Measurements from ENCODE around the gene SDCBP2.

SDCBP2 gene

GRCh38 chr20:1278993-1279392 is 49.9 kb downstream of the SDCBP2 start:
- no peak overlapping the region for H2AFZ ChIP-seq (ENCODE audit: low read depth)
- H3K27me3 ChIP-seq (ENCODE audit: insufficient read depth, low read depth), result no peaks in the 10 kb centered on the region
- no peak overlapping the region for H3K27ac ChIP-seq
- no peak overlapping the region for H3K4me2 ChIP-seq
- no peaks in the 10 kb centered on the region for H3K4me1 ChIP-seq (ENCODE audit: low read depth, poor library complexity, severe bottlenecking)
- H3K9ac ChIP-seq, result no peak overlapping the region
- H4K20me1 ChIP-seq (ENCODE audit: insufficient read depth), result no peaks in the 10 kb centered on the region
- no peaks in the 10 kb centered on the region for H3K36me3 ChIP-seq (ENCODE audit: insufficient read depth)
- TF ChIP-seq, protein P1, sequence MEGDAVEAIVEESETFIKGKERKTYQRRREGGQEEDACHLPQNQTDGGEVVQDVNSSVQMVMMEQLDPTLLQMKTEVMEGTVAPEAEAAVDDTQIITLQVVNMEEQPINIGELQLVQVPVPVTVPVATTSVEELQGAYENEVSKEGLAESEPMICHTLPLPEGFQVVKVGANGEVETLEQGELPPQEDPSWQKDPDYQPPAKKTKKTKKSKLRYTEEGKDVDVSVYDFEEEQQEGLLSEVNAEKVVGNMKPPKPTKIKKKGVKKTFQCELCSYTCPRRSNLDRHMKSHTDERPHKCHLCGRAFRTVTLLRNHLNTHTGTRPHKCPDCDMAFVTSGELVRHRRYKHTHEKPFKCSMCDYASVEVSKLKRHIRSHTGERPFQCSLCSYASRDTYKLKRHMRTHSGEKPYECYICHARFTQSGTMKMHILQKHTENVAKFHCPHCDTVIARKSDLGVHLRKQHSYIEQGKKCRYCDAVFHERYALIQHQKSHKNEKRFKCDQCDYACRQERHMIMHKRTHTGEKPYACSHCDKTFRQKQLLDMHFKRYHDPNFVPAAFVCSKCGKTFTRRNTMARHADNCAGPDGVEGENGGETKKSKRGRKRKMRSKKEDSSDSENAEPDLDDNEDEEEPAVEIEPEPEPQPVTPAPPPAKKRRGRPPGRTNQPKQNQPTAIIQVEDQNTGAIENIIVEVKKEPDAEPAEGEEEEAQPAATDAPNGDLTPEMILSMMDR (conservative IDR thresholded peaks at IDR 0.05; ENCODE audit: low read depth, low read length), result no peak
- H3K79me2 ChIP-seq (ENCODE audit: insufficient read depth, low read depth), result no peaks in the 10 kb centered on the region
- no peak overlapping the region for H3K4me3 ChIP-seq (IDR thresholded peaks at IDR 0.05; ENCODE audit: insufficient read depth, low read depth, low read length)

DNA sequence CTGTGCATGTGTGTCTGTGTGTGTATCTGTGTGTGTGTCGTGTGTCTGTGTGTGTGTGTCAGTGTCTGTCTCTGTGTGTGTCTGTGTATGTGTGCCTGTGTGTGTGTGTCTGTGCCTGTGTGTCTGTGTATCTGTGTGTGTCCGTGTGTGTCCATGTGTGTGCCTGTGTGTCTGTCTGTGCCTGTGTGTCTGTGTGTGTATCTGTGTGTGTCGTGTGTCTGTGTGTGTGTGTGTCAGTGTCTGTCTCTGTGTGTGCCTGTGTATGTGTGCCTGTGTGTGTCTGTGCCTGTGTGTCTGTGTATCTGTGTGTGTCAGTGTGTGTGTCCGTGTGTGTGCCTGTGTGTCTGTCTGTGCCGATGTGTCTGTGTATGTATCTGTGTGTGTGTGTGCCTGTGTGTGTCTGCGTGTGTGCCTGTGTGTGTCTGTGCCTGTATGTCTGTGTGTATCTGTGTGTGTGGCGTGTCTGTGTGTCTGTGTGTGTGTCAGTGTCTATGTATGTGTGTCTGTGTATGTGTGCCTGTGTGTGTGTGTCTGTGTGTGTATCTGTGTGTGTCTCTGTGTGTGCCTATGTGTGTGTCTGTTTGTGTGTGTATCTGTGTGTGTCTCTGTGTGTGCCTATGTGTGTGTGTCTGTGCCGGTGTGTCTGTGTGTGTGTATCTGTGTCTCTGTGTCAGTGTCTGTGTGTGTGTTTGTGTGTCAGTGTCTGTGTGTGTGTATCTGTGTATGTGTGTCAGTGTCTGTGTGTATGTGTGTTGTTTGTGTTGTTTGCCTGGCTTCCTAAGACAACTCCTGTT is 51.2 kb downstream of the SDCBP2 start:
- no peak overlapping the region for H3K4me3 ChIP-seq (IDR thresholded peaks at IDR 0.05; ENCODE audit: insufficient read depth, low read depth, low read length)
- no peak overlapping the region for H2AFZ ChIP-seq (ENCODE audit: low read depth)
- H4K20me1 ChIP-seq (ENCODE audit: insufficient read depth), result no peaks in the 10 kb centered on the region
- H3K36me3 ChIP-seq (ENCODE audit: insufficient read depth), result no peaks in the 10 kb centered on the region
- H3K27ac ChIP-seq, result no peak overlapping the region
- H3K79me2 ChIP-seq (ENCODE audit: insufficient read depth, low read depth), result no peaks in the 10 kb centered on the region
- no peak overlapping the region for H3K9ac ChIP-seq
- no peak overlapping the region for H3K4me2 ChIP-seq
- H3K27me3 ChIP-seq (ENCODE audit: insufficient read depth, low read depth), result no peaks in the 10 kb centered on the region
- no peaks in the 10 kb centered on the region for H3K4me1 ChIP-seq (ENCODE audit: low read depth, poor library complexity, severe bottlenecking)
- TF ChIP-seq, protein P1 (conservative IDR thresholded peaks at IDR 0.05; ENCODE audit: low read depth, low read length), result no peak

GRCh38 chr20:1275919-1276318 is 53.0 kb downstream of the SDCBP2 start:
- H3K4me3 ChIP-seq (IDR thresholded peaks at IDR 0.05; ENCODE audit: insufficient read depth, low read depth, low read length), result no peak overlapping the region
- H3K27ac ChIP-seq, result no peak overlapping the region
- H3K4me2 ChIP-seq, result no peak overlapping the region
- no peaks in the 10 kb centered on the region for H3K36me3 ChIP-seq (ENCODE audit: insufficient read depth)
- H3K79me2 ChIP-seq (ENCODE audit: insufficient read depth, low read depth), result no peaks in the 10 kb centered on the region
- H3K4me1 ChIP-seq (ENCODE audit: low read depth, poor library complexity, severe bottlenecking), result no peaks in the 10 kb centered on the region
- H2AFZ ChIP-seq (ENCODE audit: low read depth), result no peak overlapping the region
- H4K20me1 ChIP-seq (ENCODE audit: insufficient read depth), result no peaks in the 10 kb centered on the region
- no peaks in the 10 kb centered on the region for H3K27me3 ChIP-seq (ENCODE audit: insufficient read depth, low read depth)
- no peak overlapping the region for H3K9ac ChIP-seq
- TF ChIP-seq, protein P1 (conservative IDR thresholded peaks at IDR 0.05; ENCODE audit: low read depth, low read length), result no peak

DNA sequence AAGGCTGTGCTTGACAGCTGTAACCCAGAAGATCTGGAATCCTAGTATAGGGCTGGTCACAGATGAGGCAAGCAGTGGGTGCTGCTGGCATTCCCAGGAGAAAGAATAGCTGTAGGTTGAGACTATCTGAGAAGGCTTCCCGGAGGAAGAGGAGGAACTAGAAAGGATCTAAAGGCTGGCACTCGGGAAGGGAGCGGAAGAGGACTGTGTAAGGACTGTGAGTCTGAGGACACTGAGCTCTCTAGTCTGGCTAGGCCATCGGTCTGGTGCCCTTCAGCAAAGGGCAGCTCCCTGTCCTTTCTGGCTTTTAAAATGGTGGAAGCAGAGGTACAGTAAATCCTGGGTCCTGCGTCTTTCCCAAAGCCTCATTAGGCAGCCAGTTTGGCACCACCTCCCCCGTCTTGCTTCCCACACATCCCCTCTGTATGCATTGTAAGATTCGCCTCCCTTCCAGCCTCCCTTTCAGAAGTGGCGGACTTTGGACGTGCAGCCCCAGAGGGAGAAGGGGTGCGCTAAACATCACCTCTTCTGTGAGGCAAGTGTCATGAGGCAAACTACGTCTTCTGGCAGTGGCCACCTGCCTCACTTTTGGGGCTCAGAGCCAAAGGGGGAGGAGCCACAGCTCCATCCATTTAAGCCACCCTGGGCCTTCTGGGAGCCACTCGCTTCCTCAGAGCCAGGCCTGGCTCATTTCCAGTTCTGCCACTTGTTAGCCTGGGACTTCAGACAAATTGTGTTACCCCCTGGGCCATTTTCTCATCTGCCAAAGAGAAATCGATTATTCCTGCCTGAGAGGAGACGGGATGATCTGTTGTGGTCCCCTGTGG is 54.2 kb downstream of the SDCBP2 start:
- Histone ChIP-seq H3K4me3 (IDR thresholded peaks at IDR 0.05; ENCODE audit: insufficient read depth, low read depth, low read length) (no peak overlapping the region), H3K27ac (no peak overlapping the region), H3K36me3 (ENCODE audit: insufficient read depth) (no peaks in the 10 kb centered on the region), H3K79me2 (ENCODE audit: insufficient read depth, low read depth) (no peaks in the 10 kb centered on the region), H3K4me1 (ENCODE audit: low read depth, poor library complexity, severe bottlenecking) (no peaks in the 10 kb centered on the region), H2AFZ (ENCODE audit: low read depth) (no peak overlapping the region), H4K20me1 (ENCODE audit: insufficient read depth) (no peaks in the 10 kb centered on the region), H3K27me3 (ENCODE audit: insufficient read depth, low read depth) (no peaks in the 10 kb centered on the region), H3K4me2 (no peak overlapping the region), H3K9ac (no peak overlapping the region)
- TF ChIP-seq, protein P1 (conservative IDR thresholded peaks at IDR 0.05; ENCODE audit: low read depth, low read length), result no peak
